GM23338 (cell line): ENCODE measurements around the gene SPINDOC. TPM values are rescaled to one million over a fixed set of nuclear protein-coding genes. Genes with fewer than 3 reads are reported as not detected.
"Not testable (repeated sequence)": the region's sequence is repeated elsewhere in the genome, so short reads cannot be mapped to it uniquely, and the experiment has no call there.

Experiments used
- ATAC-seq: fragments of 200-7000 bp; cut with Tn5 transposase; 3 replicates; pipeline ENCODE4 v1.9.1; 2020
- DNase-seq: peaks from one replicate; pipeline ENCODE4 v3.0.0-alpha.2; 2015; ENCODE audit warnings: low spot score
- H2AFZ ChIP-seq: fragments of 200-600 bp; sonication (generic); 2 replicates; pipeline ENCODE4 v1.8.0; 2016; ENCODE audit warnings: antibody characterized with exemption, mild to moderate bottlenecking, moderate library complexity
- H3F3A ChIP-seq: fragments of 200-600 bp; sonication (generic); replicated peaks from 2 replicates; pipeline ENCODE4 v1.8.0; 2017; ENCODE audit warnings: antibody characterized with exemption, mixed run types, low read depth
- H3K27ac ChIP-seq: fragments of 200-600 bp; sonication (generic); 2 replicates; pipeline ENCODE4 v1.6.1; 2016; ENCODE audit warnings: low read depth
- H3K27me3 ChIP-seq: fragments of 200-600 bp; sonication (generic); 2 replicates; pipeline ENCODE4 v1.8.0; 2016; ENCODE audit warnings: mild to moderate bottlenecking, mixed run types, moderate library complexity; ENCODE audit not compliant: insufficient read depth
- H3K36me3 ChIP-seq: fragments of 200-600 bp; sonication (generic); 2 replicates; pipeline ENCODE4 v1.8.0; 2016; ENCODE audit warnings: mild to moderate bottlenecking; ENCODE audit not compliant: insufficient read depth
- H3K4me1 ChIP-seq: fragments of 200-600 bp; sonication (generic); 2 replicates; pipeline ENCODE4 v1.8.0; 2016; ENCODE audit warnings: mild to moderate bottlenecking, moderate library complexity; ENCODE audit not compliant: insufficient read depth
- H3K4me2 ChIP-seq: fragments of 200-600 bp; sonication (generic); 2 replicates; pipeline ENCODE4 v1.7.1; 2017; ENCODE audit warnings: mixed run types
- H3K4me3 ChIP-seq: fragments of 200-600 bp; sonication (generic); 2 replicates; pipeline ENCODE4 v1.6.1; 2016; ENCODE audit warnings: mixed run types
- H3K79me2 ChIP-seq: fragments of 200-600 bp; sonication (generic); replicated peaks from 2 replicates; pipeline ENCODE4 v1.8.0; 2017; ENCODE audit warnings: mild to moderate bottlenecking; ENCODE audit not compliant: insufficient read depth
- H3K9me2 ChIP-seq: fragments of 200-600 bp; sonication (generic); 2 replicates; pipeline ENCODE4 v1.8.0; 2017; ENCODE audit not compliant: insufficient read depth
- H4K20me1 ChIP-seq: fragments of 200-600 bp; sonication (generic); replicated peaks from 2 replicates; pipeline ENCODE4 v1.8.0; 2017; ENCODE audit warnings: mild to moderate bottlenecking; ENCODE audit not compliant: insufficient read depth
- H3K27ac Mint-ChIP-seq: 2 replicates; pipeline ENCODE4 v1.8.0; 2020; ENCODE audit warnings: inconsistent platforms, mild to moderate bottlenecking, moderate library complexity, mixed read lengths
- H3K27me3 Mint-ChIP-seq: 3 replicates; pipeline ENCODE4 v1.8.0; 2022; ENCODE audit warnings: low read depth, mild to moderate bottlenecking, moderate library complexity, mixed read lengths, inconsistent platforms; ENCODE audit not compliant: insufficient read depth, poor library complexity
- H3K36me3 Mint-ChIP-seq: 3 replicates; pipeline ENCODE4 v1.8.0; 2021; ENCODE audit warnings: low read depth, mild to moderate bottlenecking, inconsistent platforms, moderate library complexity, mixed read lengths
- H3K4me1 Mint-ChIP-seq: 3 replicates; pipeline ENCODE4 v1.8.0; 2020; ENCODE audit warnings: mild to moderate bottlenecking, inconsistent platforms, mixed read lengths
- H3K4me3 Mint-ChIP-seq: 3 replicates; pipeline ENCODE4 v1.8.0; 2021; ENCODE audit warnings: moderate library complexity, mild to moderate bottlenecking, inconsistent platforms, mixed read lengths
- H3K9me3 Mint-ChIP-seq: 3 replicates; pipeline ENCODE4 v1.8.0; 2020; ENCODE audit warnings: moderate library complexity, mild to moderate bottlenecking, inconsistent platforms, mixed read lengths
- CREB1 ChIP-seq: fragments of 250-450 bp; sonication (Bioruptor Pico); IDR thresholded peaks from 2 replicates; pipeline ENCODE4 v1.5.0; 2020; ENCODE audit warnings: low read depth, mild to moderate bottlenecking, moderate library complexity
- EZH2 ChIP-seq: fragments of 200-600 bp; sonication (generic); IDR thresholded peaks from one replicate; pipeline ENCODE4 v1.8.0; 2017; ENCODE audit warnings: antibody characterized with exemption, mild to moderate bottlenecking, low read depth; ENCODE audit not compliant: unreplicated experiment
- EZH2phosphoT487 ChIP-seq: fragments of 200-600 bp; sonication (generic); IDR thresholded peaks from one replicate; pipeline ENCODE4 v1.8.1; 2018; ENCODE audit warnings: antibody characterized with exemption; ENCODE audit not compliant: unreplicated experiment
- JUNB ChIP-seq: IDR thresholded peaks from one replicate; pipeline ENCODE4 v1.6.1; 2016; ENCODE audit warnings: antibody characterized with exemption; ENCODE audit not compliant: unreplicated experiment
- NANOG ChIP-seq: IDR thresholded peaks from 2 replicates; pipeline ENCODE4 v1.6.1; 2016; ENCODE audit warnings: antibody characterized with exemption, borderline replicate concordance
- POLR2AphosphoS5 ChIP-seq: IDR thresholded peaks from 2 replicates; pipeline ENCODE4 v1.6.1; 2016; ENCODE audit warnings: antibody characterized with exemption, low read depth
- STAT1 ChIP-seq: IDR thresholded peaks from one replicate; pipeline ENCODE4 v1.6.1; 2016; ENCODE audit warnings: antibody characterized with exemption; ENCODE audit not compliant: unreplicated experiment
- ZNF114 ChIP-seq: fragments of 250-450 bp; sonication (Bioruptor Pico); IDR thresholded peaks from 2 replicates; pipeline ENCODE4 v1.5.0; 2020; ENCODE audit warnings: mild to moderate bottlenecking, moderate library complexity
- ZNF331 ChIP-seq: fragments of 250-450 bp; sonication (Bioruptor Pico); IDR thresholded peaks from 2 replicates; pipeline ENCODE4 v1.5.0; 2020; ENCODE audit warnings: low read depth, mild to moderate bottlenecking, moderate library complexity
- polyA plus RNA-seq: library from polyadenylated mRNA; unstranded; fragments of >200 nt; fragmentation: Nextera tagmentation; extraction: Ambion mirVana; gene quantifications from 2 replicates; pipeline ENCODE4 v1.2.1, GENCODE V29; 2016
- total RNA-seq: library from RNA; depleted of rRNA; stranded (reverse); fragments of >200 nt; shearing (Covaris generic); gene quantifications from 2 replicates; pipeline ENCODE4 v1.2.3, GENCODE V29; 2014
- TF ChIP-seq, protein P1 (sequence below), 2 experiments: fragments of 200-600 bp in 1 of 2; sonication (generic) in 1 of 2; conservative IDR thresholded peaks; 2 replicates each; pipeline versions ENCODE4 v1.5.1 to v1.6.1; 2016 to 2017; ENCODE audit warnings: antibody characterized with exemption in 2 of 2, low read depth in 2 of 2, mild to moderate bottlenecking in 2 of 2, moderate library complexity in 1 of 2
- TF ChIP-seq, protein P2 (sequence below): IDR thresholded peaks from 2 replicates; pipeline ENCODE4 v1.6.1; 2016; ENCODE audit warnings: antibody characterized with exemption

Gene SPINDOC
- total and polyA plus RNA-seq, 2 experiments from 2014 or later: 9.4 to 84.7 TPM

- TF ChIP-seq CREB1 (CRISPR knock-in tag) (no peak), ZNF331 (CRISPR knock-in tag) (no peak), EZH2phosphoT487 (no peak), EZH2 (no peak), STAT1 (no peak), ZNF114 (no peak)
- TF ChIP-seq, protein P1, sequence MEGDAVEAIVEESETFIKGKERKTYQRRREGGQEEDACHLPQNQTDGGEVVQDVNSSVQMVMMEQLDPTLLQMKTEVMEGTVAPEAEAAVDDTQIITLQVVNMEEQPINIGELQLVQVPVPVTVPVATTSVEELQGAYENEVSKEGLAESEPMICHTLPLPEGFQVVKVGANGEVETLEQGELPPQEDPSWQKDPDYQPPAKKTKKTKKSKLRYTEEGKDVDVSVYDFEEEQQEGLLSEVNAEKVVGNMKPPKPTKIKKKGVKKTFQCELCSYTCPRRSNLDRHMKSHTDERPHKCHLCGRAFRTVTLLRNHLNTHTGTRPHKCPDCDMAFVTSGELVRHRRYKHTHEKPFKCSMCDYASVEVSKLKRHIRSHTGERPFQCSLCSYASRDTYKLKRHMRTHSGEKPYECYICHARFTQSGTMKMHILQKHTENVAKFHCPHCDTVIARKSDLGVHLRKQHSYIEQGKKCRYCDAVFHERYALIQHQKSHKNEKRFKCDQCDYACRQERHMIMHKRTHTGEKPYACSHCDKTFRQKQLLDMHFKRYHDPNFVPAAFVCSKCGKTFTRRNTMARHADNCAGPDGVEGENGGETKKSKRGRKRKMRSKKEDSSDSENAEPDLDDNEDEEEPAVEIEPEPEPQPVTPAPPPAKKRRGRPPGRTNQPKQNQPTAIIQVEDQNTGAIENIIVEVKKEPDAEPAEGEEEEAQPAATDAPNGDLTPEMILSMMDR (conservative IDR thresholded peaks at IDR 0.05; ENCODE audit: low read depth in 2 of 2): no peak
- TF ChIP-seq, protein P2, sequence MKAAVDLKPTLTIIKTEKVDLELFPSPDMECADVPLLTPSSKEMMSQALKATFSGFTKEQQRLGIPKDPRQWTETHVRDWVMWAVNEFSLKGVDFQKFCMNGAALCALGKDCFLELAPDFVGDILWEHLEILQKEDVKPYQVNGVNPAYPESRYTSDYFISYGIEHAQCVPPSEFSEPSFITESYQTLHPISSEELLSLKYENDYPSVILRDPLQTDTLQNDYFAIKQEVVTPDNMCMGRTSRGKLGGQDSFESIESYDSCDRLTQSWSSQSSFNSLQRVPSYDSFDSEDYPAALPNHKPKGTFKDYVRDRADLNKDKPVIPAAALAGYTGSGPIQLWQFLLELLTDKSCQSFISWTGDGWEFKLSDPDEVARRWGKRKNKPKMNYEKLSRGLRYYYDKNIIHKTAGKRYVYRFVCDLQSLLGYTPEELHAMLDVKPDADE: no peak
These were observed 7.3 kb upstream of the SPINDOC start (continued) for GRCh38 chr11:63805844-63806415.

DNA sequence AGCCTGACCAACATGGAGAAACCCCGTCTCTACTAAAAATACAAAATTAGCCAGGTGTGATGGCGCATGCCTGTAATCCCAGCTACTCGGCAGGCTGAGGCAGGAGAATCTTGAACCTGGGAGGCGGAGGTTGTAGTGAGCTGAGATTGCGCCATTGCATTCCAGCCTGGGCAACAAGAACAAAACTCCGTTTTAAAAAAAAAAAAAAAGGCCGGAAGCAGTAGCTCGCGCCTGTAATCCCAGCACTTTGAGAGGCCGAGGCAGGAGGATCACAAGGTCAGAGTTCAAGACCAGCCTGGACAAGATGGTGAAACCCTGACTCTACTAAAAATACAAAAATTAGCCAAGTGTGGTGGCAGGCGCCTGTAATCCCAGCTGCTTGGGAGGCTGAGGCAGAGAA is 2.9 kb upstream of the SPINDOC start:
- H3K4me1 Mint-ChIP-seq: peaks cover 31% of the 10 kb centered on the region

GRCh38 chr11:63811522-63811921 is 1.7 kb upstream of the SPINDOC start:
- Histone ChIP-seq H3K27me3 (peaks cover 7% of the 10 kb centered on the region), H3K4me1 (peaks cover 30% of the 10 kb centered on the region), H2AFZ (no peak overlapping the region), H3K79me2 (peaks cover 35% of the 10 kb centered on the region), H4K20me1 (peaks cover 21% of the 10 kb centered on the region), H3K36me3 (peaks cover 6% of the 10 kb centered on the region), H3K9me2 (no peaks in the 10 kb centered on the region), H3K4me2 (peak overlapping the region; percentile 96; the same call in 1 of the 2 replicates), H3F3A (peaks cover 12% of the 10 kb centered on the region), H3K27ac (no peak overlapping the region), H3K4me3 (peak overlapping the region; percentile 83; the same call in 1 of the 2 replicates)
- DNase-seq (no peak), ATAC-seq (peak; percentile 4; the same call in 2 of the 3 replicates)
- peaks cover 36% of the 10 kb centered on the region for H3K4me1 Mint-ChIP-seq
- H3K9me3 Mint-ChIP-seq: no peaks in the 10 kb centered on the region
- peaks cover 13% of the 10 kb centered on the region for H3K27me3 Mint-ChIP-seq
- H3K27ac Mint-ChIP-seq: no peak overlapping the region
- peaks cover 23% of the 10 kb centered on the region for H3K36me3 Mint-ChIP-seq
- H3K4me3 Mint-ChIP-seq: peak overlapping the region; percentile 82; the same call in 2 of the 3 replicates
- TF ChIP-seq EZH2phosphoT487: no peak
- TF ChIP-seq NANOG: no peak
- TF ChIP-seq ZNF114: no peak
- TF ChIP-seq ZNF331 (CRISPR knock-in tag): no peak
- no peak for TF ChIP-seq CREB1 (CRISPR knock-in tag)
- TF ChIP-seq, protein P1 (conservative IDR thresholded peaks at IDR 0.05; ENCODE audit: low read depth in 2 of 2): no peak
- TF ChIP-seq STAT1: no peak
- TF ChIP-seq JUNB: no peak
- TF ChIP-seq POLR2AphosphoS5: no peak
- TF ChIP-seq, protein P2: no peak
- TF ChIP-seq EZH2: no peak

More for the DNA sequence above, 2.9 kb upstream of the SPINDOC start:
- DNase-seq, H3F3A ChIP-seq, H3K4me3 ChIP-seq, H3K4me3 Mint-ChIP-seq, H3K27me3 ChIP-seq, H3K27ac Mint-ChIP-seq, H3K9me2 ChIP-seq, H4K20me1 ChIP-seq, H3K36me3 ChIP-seq, H3K9me3 Mint-ChIP-seq, H2AFZ ChIP-seq, H3K27ac ChIP-seq, H3K4me2 ChIP-seq, ATAC-seq: not testable (repeated sequence)
- peaks cover 24% of the 10 kb centered on the region for H3K79me2 ChIP-seq
- peaks cover 27% of the 10 kb centered on the region for H3K4me1 ChIP-seq
- peaks cover 12% of the 10 kb centered on the region for H3K36me3 Mint-ChIP-seq
- H3K27me3 Mint-ChIP-seq: peaks cover 11% of the 10 kb centered on the region
